Pancreas (tissue), 10 donors: ENCODE data around the gene BAHCC1. TPM values are rescaled to one million over a fixed set of nuclear protein-coding genes. Genes with fewer than 3 reads are reported as not detected.

Source experiments
- ATAC-seq, 4 donors: fragments of 200-7000 bp; cut with Tn5 transposase; one replicate each; pipeline versions ENCODE4 v1.8.0 to v1.9.1; 2020; ENCODE audit warnings: mild to moderate bottlenecking in 4 of 4, moderate library complexity in 4 of 4
- DNase-seq, 6 donors: peaks; one replicate each; pipeline ENCODE4 v3.0.0-alpha.2; 2020
- FAIRE-seq: peaks from 2 replicates; lab custom pipeline; 2012; peaks lifted over from hg19 to GRCh38; lab: Jason Lieb, UNC
- H3K27ac ChIP-seq, 4 donors: fragments of 200-600 bp; sonication (generic); 1 replicate in 3 of 4; 2 replicates in 1 of 4; pipeline versions ENCODE4 v1.5.0 to v1.8.0; 2020
- H3K27me3 ChIP-seq, 4 donors: fragments of 200-600 bp; one replicate each; pipeline ENCODE4 v1.8.0; 2021
- H3K36me3 ChIP-seq, 3 donors: fragments of 200-600 bp; sonication (generic) in 1 of 3; one replicate each; pipeline versions ENCODE4 v1.5.0 to v1.8.0; 2020 to 2021
- H3K4me1 ChIP-seq, 3 donors: fragments of 200-600 bp; one replicate each; pipeline ENCODE4 v1.8.0; 2021
- H3K4me3 ChIP-seq, 4 donors: fragments of 200-600 bp; sonication (generic) in 2 of 4; one replicate each; pipeline versions ENCODE4 v1.5.0 to v1.8.0; 2020 to 2021
- H3K9me3 ChIP-seq, 4 donors: fragments of 200-600 bp; one replicate each; pipeline ENCODE4 v1.8.0; 2021
- CTCF ChIP-seq, 4 donors: fragments of 200-600 bp; sonication (generic) in 3 of 4; IDR thresholded peaks; one replicate each; pipeline versions ENCODE4 v1.5.0 to v1.8.0; 2021; ENCODE audit warnings: antibody characterized with exemption in 4 of 4
- WGBS, 2 donors: extraction: QIAGEN DNeasy Blood & Tissue Kit; methylation state at CpG; one replicate each; pipeline ENCODE4 v1.1.7; 2013; 5-methylcytosine and 5-hydroxymethylcytosine counted together
- intact Hi-C, 3 donors: fragments of 100-400 bp; cut with DNase I; formaldehyde crosslinking; loops; one replicate each; pipeline versions ENCODE4 v1.11.1 to v1.14.2; 2022
- polyA plus RNA-seq, 2 donors: library from polyadenylated mRNA; stranded (reverse); fragments of 200-250 nt; gene quantifications; one replicate each; pipeline ENCODE4 v1.2.3, GENCODE V29; 2013
- total RNA-seq, 6 donors: library from RNA; stranded (reverse); fragmentation: NEBNext Ultra II Directional in 4 of 6; extraction: Animal tissue kit (Norgen Biotek cat#: 25700) in 4 of 6; gene quantifications; one replicate each; pipeline versions ENCODE4 v1.2.1 to v1.2.4, GENCODE V29; 2021 to 2023
- donor health status: healthy with polysubstance abuse.
- donor health status: DM: no; HTN: no; CAD: no; lungs with moderate emphysema.
- donor health status: DM: no; HTN: no; CAD: no.
- donor health status: control.
- donor health status: control.
- donor health status: Bipolar disorder and iron deficiency.
- donor health status: DM: yes; HTN: yes; CAD: no.
- donor health status: DM: no; HTN: no; CAD: no.
- donor health status: DM: no; HTN: no; CAD: no.
- donor health status: DM: yes; HTN: yes; CAD: no.

Gene BAHCC1
- total and polyA plus RNA-seq, 8 donors = 8.0 to 24.1 (median 10.5) TPM

DNA sequence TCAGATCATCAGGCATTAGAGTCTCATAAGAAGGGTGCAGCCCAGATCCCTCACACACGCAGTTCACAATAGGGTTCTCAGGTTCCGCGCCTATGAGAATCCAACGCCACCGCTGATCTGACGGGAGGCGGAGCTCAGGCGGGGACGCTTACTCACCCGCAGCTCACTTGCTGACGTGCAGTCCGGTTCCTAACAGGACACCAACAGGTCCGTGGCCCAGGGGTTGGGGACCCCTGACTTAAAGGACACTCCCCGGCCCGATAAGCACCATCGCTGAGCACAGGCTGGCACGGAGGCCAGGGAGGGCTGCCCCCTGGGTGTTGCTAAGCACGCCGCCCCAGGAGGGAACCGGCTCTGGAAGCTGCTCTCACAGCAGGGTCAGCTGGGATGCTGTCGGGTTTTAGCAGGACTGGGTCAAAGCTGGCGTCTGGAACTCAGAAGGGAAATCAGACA, 30.1 kb upstream of the BAHCC1 start:
- Histone ChIP-seq H3K4me3 (peak overlapping the region in 2 of 4 donors; percentile 21), H3K27ac (peak overlapping the region; percentile 93 to 98 (median 97)), H3K36me3 (no peaks in the 10 kb centered on the region), H3K4me1 (peaks cover 19 to 22% (median 20%) of the 10 kb centered on the region in 3 donors), H3K27me3 (no peaks in the 10 kb centered on the region), H3K9me3 (no peaks in the 10 kb centered on the region)
- FAIRE-seq (no peak), ATAC-seq (peak; percentile 41 to 72 (median 68)), DNase-seq (peak in 5 of 6 donors; percentile 67 to 89 (median 77))
- intact Hi-C loops = no loop called here
- no peak for TF ChIP-seq CTCF (IDR thresholded peaks at IDR 0.05)
- WGBS, 2 donors = 58% methylated on average over 22 of the region's 22 CpGs

GRCh38 chr17:81365601-81366585, 29.4 kb upstream of the BAHCC1 start:
- peak; percentile 23 for FAIRE-seq
- intact Hi-C loops = no loop called here
- DNase-seq = peak; percentile 87 to 99 (median 98)
- H3K27ac ChIP-seq = peak overlapping the region; percentile 93 to 98 (median 97)
- WGBS, 2 donors = 12 to 14% methylated on average over 30 of the region's 30 CpGs
- peaks cover 19 to 22% (median 20%) of the 10 kb centered on the region in 3 donors for H3K4me1 ChIP-seq
- peak; percentile 90 to 94 (median 93) for ATAC-seq
- H3K27me3 ChIP-seq = no peaks in the 10 kb centered on the region
- H3K36me3 ChIP-seq = no peaks in the 10 kb centered on the region
- no peak for TF ChIP-seq CTCF (IDR thresholded peaks at IDR 0.05)
- H3K9me3 ChIP-seq = no peaks in the 10 kb centered on the region
- peak overlapping the region in 2 of 4 donors; percentile 21 for H3K4me3 ChIP-seq

GRCh38 chr17:81366648-81367047, 28.6 kb upstream of the BAHCC1 start:
- TF ChIP-seq CTCF (IDR thresholded peaks at IDR 0.05) = no peak
- H3K4me1 ChIP-seq = peaks cover 19 to 22% (median 20%) of the 10 kb centered on the region in 3 donors
- intact Hi-C loops = no loop called here
- no peak for FAIRE-seq
- WGBS, 2 donors = 93 to 95% methylated on average over 11 of the region's 11 CpGs
- no peak overlapping the region for H3K4me3 ChIP-seq
- no peaks in the 10 kb centered on the region for H3K36me3 ChIP-seq
- no peaks in the 10 kb centered on the region for H3K9me3 ChIP-seq
- peak in 3 of 6 donors; percentile 45 to 73 (median 49) for DNase-seq
- no peaks in the 10 kb centered on the region for H3K27me3 ChIP-seq
- H3K27ac ChIP-seq = peak overlapping the region in 1 of 4 donors; percentile 98
- no peak for ATAC-seq

DNA sequence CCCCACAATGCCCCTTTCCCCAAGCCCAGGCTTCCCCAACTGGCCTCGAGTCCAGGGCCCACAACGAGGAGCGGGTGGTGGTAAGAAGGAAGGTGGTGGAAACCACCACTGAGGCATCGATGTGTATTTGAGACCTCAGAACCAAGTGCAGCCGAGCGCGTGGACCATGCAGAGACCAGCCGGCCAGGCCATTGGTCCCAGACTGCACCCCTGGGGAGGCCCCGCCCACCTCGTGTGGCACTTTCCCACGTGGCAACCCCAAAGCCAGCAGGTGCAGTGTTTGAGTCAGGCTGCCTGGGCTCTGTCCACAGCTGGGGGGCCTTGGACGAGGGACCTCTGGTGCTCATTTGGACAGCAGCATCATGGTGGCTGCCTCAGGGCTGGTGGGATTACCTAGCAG, 28.1 kb upstream of the BAHCC1 start:
- intact Hi-C loops = no loop called here
- WGBS, 2 donors = 89 to 90% methylated on average over 12 of the region's 12 CpGs
- Histone ChIP-seq H3K4me3 (no peak overlapping the region), H3K4me1 (peaks cover 19 to 22% (median 20%) of the 10 kb centered on the region in 3 donors), H3K27ac (no peak overlapping the region), H3K27me3 (no peaks in the 10 kb centered on the region), H3K9me3 (no peaks in the 10 kb centered on the region), H3K36me3 (no peaks in the 10 kb centered on the region)
- DNase-seq = peak in 3 of 6 donors; percentile 38 to 78 (median 68)
- no peak for FAIRE-seq
- no peak for ATAC-seq
- no peak for TF ChIP-seq CTCF (IDR thresholded peaks at IDR 0.05)
